ENCODE results near the gene MZF1.
A peak's percentile ranks its signal among the peaks of the same experiment; 100 is the strongest.
"Not testable (repeated sequence)": the region's sequence is repeated elsewhere in the genome, so short reads cannot be mapped to it uniquely, and the experiment has no call there.

Gene MZF1

DNA sequence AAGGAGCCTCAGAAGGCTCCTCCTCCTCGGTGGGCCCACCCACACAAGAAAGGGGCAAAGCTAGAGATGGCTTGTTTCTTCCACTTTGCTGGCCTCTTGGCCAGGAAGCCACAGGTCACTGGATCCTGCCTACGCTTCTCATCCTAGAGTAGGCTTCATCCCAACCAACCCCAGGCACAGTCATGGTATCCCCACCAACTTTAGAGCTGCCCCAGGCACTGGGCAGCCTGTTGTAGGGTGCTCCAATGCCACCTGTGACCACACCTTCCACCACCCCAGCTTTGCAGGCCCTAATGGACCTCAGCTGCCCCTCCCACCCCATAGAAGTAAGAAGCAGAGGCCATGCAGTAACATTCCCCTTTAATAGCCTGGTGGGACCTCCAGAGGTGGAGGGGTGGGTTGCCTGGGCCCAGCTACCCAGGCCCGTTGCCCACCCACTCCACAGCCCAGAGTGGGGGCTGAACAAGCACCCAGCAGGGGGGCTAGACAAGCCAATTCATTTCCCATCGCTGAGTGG lies 17.7 kb downstream of the MZF1 start:
- DNase-seq, result no peak

DNA sequence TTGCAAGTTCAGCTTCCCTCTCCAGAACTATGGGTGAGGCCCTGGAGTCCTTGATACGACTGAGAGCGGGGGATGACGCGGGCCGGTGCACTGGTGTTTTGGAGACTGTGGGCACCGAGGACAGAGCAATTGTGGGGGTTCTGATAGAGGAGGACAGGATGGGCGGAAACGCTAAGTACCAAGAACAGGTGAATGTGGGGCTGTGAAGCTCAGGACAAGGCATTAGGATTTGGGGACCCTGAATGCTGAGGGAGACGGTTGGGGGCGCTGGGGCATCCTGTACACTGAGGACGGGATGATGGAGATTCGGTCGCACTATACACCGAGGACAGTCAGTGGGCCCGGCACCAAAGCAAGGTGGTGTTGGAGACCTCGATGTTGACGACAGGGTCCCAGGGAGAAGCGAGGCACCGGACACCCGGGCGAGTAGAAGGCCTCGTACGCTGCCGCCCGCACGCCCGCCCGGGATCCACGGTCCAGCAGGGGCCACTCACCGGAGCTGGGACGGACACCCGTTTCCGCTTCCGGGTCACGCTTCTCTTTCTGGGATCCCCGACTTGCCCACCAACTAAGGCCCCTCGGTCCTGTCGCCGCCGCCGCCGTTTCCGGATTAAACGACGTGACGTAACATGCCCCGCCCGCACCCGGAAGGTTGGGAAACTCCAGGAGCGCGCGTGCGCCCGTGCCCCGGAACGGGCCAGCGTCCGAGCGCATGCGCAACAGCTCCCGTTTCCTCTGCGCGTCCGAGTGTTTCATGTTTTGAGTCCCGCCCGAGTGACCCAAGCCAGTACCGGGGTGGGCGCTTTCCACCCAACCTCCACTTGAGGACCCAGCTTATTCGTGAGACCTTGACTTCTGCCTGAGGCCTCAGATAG lies 18.4 kb downstream of the MZF1 start, which contains the start of gene CHMP2A:
CHMP2A (minus strand) TSS at position 612 of the 875 bp plus-strand sequence. CDS start 893 bp downstream, outside the sequence.
- peak; percentile 98 for DNase-seq

DNA sequence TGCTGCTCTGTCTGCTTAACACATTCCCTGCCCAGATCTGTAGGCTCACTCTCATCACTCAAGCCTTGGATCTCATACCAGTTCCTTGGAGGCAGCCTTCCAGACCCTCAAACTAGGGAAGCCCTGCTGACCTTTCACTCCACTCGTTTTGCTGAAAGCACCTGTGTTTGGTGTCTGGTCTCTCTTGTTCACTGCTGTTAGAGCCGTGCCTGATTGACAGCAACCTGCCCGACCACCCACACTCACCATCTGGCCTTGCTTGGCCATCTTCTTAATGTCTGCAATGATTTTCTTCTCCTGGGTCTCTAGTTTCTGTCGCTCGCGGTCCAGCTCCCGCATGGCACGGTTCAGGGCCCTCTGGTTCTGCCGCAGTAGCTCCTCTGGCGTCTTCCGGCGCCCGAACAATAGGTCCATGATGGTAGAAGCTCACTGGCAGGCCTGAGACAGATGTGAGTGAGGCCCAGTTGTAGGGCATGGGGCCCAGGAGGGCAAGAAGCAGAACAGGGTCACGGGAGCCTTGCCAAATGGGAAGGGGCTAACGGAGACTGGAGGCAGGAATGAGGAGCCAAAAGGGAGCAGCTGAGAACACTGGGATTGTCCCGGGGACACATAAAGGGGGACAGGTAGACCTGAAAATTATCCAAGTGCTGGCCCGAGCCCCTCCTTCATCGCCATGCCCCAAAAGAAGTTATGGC lies 19.2 kb downstream of the MZF1 start:
- DNase-seq, result peak; percentile 39

DNA sequence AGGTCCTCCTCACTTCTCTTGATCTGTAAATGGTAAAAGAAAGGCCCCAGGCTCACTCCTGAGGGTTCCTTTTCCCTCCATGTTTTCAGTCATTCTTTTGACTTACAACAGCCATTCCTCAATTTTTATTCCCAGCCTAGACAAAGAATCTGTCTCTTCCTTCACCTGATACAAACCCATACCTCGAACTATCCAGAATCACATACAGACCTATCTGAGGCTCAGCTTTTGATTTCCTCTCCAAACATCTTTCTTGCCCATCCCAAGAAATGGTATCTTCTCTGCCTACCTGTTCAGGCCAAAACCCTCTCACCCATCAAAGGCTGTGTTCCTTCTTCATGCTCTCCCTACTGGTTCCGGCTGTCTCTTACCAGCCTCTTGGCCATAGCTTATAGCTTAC lies 20.5 kb downstream of the MZF1 start:
- DNase-seq, result no peak

DNA sequence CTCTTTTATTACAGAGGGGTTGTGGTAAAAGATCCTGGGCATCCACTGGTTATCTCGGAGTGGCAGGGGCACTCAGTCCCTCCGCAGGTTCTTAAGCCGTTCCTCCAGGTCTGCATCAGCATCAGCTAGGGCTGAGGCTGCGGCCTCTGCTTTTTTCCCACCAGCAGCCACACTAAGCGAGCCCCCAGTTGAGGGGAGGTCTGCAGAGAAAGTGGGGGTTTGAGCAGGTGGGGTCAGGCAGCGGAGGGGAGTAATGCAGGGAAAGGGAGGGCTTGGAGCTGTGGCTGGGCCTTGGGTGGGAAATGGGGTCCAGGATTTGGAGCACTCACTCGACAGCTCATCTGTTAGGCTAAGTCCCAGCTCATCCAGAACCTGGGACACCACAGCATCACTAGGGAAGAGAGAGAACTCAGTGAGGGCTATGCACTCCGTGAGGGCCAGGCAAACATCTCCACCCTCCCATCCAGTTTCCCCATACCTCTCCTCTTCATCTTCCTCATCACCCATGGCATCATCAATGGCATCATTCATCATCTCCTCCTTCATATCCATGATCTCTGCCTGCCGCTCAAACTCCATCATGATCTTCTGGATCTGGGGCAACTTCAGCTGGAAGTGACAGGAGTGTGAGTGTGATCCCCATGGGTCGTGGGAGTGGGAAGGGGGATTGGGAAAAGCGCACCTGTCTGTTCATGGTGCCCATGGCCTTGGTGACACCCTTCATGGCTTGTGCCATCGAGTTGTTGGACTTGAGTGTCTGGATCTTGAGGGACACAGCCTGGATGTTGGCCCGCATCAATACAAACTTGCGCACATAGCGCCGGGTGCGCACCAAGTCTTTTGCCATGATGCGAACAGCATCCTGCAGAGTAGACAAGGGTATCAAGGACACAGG lies 21.3 kb downstream of the MZF1 start:
- no peak for DNase-seq

DNA sequence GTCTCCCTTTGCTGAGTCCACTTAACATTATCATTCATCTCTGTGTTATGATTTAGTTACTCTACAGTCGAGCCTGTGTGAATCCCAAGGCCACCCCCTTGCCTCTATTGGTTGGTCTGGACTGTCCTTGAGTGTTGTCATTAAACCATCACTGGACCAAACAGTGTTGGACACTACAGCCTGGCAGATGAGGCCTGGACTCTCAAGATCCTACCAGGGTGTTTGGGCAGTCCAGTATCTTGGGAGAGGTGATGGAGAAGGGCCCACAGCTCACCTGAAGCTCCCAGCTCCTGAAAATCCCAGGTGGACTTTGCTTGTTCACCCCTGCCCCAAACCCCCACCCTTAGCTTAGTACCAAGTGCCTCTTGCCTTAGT lies 22.0 kb downstream of the MZF1 start:
- no peak for DNase-seq

DNA sequence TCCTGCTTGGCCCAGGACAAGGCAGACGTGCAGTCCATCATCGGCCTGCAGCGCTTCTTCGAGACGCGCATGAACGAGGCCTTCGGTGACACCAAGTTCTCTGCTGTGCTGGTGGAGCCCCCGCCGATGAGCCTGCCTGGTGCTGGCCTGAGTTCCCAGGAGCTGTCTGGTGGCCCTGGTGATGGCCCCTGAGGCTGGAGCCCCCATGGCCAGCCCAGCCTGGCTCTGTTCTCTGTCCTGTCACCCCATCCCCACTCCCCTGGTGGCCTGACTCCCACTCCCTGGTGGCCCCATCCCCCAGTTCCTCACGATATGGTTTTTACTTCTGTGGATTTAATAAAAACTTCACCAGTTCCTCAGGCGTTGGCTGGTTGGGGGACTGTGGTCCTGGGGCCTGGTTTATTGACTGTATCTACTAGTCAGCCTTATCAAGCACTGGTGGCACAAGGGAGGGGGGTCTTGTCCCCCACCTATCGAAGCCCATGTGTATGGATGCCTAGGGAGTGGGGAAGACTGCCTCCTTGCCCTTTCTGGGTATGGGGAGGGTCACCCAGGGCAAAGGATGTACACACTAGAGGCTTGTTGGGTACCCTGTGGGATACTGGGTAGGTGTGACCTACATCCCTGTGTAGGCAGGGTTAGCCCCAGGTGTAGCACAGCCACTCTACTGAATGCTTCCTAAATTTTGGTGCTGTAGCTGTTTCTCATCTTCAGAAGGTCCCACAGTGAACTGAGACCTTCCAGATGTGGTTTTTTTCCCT lies 22.6 kb downstream of the MZF1 start:
- DNase-seq, result no peak

DNA sequence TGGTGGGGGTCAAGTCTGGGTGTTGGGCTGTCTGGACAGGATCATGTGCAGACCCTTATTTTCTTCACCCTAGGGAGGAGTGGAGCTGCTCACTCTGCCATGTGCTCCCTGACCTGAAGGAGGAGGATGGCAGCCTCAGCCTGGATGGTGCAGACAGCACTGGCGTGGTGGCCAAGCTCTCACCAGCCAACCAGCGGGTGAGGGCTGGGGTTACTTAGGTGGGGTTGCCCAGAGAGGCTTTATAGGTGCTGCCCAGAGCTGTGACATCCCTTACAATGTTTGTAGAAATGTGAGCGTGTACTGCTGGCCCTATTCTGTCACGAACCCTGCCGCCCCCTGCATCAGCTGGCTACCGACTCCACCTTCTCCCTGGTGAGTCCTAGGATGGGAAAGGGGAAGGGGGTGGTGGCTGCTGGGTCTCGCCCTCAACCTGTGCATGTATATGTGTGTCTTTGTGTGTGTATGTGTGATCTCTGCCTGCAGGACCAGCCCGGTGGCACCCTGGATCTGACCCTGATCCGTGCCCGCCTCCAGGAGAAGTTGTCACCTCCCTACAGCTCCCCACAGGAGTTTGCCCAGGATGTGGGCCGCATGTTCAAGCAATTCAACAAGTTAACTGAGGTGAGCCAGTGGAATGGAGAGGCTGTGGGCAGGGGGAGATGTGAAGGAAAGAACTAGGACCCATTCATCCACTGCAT lies 23.3 kb downstream of the MZF1 start:
- no peak for DNase-seq

DNA sequence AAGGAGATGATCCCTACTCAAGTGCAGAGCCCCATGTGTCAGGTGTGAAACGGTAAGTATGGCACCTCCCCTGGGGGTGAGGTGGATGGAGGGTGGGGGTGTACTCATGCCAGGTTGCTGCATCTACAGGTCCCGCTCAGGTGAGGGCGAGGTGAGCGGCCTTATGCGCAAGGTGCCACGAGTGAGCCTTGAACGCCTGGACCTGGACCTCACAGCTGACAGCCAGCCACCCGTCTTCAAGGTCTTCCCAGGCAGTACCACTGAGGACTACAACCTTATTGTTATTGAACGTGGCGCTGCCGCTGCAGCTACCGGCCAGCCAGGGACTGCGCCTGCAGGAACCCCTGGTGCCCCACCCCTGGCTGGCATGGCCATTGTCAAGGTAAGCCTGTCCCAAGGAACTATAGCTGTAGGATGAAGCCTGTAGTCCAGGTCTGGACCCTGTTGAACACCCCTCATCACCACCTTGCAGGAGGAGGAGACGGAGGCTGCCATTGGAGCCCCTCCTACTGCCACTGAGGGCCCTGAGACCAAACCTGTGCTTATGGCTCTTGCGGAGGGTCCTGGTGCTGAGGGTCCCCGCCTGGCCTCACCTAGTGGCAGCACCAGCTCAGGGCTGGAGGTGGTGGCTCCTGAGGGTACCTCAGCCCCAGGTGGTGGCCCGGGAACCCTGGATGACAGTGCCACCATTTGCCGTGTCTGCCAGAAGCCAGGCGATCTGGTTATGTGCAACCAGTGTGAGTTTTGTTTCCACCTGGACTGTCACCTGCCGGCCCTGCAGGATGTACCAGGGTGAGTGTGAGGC lies 24.1 kb downstream of the MZF1 start:
- DNase-seq, result no peak

DNA sequence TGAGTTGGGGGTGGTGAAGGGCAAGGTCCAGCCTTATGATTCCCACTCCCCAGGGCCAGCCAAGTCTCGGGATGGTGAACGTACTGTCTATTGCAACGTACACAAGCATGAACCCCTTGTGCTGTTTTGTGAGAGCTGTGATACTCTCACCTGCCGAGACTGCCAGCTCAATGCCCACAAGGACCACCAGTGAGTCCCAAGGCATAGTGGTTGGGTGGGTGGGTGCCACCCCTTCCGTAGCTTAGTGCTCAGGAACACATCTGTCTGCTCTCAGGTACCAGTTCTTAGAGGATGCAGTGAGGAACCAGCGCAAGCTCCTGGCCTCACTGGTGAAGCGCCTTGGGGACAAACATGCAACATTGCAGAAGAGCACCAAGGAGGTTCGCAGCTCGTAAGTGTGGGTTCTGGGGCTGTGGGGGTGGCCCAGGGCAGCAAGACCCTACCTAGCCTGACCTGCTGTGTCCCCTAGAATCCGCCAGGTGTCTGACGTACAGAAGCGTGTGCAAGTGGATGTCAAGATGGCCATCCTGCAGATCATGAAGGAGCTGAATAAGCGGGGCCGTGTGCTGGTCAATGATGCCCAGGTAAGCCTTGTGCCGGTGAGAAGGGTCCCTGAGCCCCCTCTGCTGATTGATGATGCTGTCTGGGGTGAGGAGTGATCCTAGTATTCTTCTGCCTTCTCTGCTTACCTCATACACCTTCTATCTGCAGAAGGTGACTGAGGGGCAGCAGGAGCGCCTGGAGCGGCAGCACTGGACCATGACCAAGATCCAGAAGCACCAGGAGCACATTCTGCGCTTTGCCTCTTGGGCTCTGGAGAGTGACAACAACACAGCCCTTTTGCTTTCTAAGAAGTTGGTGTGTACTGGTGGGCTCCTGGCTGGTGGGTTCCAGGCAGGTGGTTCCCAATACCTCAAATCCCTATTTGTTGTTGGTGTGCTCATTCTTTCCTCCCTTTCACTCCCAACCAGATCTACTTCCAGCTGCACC lies 25.5 kb downstream of the MZF1 start:
- no peak for DNase-seq

DNA sequence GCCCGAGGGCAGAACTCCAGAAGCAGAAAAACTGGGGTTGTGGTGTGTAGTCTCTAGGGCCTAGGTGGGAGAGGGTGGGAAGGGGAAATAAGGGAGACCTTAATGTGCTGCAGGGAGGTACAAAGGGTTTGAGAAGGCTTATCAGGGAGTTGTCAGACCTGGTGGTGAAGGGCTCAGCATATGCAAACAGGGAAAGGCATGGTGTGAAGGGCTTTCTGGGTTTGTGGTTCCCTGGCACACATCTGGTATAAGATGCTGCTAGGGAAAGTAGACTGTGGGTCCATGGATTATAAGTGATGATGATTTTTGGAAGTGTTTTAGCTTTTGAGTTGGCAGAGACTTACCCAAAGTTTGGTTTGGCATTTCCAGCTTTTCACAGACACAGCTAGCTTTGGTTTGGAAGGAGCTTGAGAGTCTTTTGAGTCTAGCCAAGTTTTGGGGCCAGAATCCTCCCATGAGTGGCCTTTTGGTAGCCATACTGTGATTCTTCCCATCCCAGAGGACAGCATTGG lies 27.1 kb downstream of the MZF1 start:
- no peak for DNase-seq

DNA sequence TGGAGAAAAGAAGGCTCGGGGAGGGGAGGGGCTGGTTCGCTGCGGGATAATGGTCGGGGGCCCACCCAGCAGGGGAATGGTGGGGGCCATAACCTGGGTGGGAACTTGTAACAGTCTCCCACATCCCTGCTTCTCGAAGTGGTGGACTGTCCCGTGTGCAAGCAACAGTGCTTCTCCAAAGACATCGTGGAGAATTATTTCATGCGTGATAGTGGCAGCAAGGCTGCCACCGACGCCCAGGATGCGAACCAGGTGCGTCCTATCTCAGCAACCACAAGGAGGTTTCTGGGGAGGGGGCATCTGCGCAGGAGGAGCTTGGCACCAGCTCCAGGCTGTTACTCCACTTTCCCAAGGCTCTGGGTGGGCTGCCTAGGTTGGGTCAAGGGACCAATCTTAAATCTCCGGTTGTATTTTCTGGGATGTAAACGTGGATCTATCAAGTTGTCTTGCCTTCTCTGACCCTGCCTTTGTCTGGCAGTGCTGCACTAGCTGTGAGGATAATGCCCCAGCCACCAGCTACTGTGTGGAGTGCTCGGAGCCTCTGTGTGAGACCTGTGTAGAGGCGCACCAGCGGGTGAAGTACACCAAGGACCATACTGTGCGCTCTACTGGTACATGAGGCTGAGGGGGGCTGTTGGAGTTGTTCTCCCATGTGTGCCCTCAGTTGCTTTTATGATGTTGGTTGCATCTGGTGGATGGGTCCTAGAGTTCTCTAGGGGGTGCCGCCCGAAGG lies 27.7 kb downstream of the MZF1 start:
- no peak for DNase-seq

DNA sequence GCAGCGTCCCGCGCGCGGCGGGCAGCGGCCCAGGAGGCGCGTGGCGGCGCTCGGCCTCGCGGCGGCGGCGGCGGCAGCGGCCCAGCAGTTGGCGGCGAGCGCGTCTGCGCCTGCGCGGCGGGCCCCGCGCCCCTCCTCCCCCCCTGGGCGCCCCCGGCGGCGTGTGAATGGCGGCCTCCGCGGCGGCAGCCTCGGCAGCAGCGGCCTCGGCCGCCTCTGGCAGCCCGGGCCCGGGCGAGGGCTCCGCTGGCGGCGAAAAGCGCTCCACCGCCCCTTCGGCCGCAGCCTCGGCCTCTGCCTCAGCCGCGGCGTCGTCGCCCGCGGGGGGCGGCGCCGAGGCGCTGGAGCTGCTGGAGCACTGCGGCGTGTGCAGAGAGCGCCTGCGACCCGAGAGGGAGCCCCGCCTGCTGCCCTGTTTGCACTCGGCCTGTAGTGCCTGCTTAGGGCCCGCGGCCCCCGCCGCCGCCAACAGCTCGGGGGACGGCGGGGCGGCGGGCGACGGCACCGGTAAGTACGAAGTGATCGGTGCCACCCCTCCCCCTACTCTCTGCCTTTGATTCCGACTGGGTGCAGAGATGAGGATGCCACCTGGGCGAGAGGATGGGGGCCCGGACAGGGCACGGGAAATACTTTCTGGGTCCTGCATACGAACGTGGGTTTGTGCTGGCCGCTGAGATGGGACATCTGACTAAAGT lies 28.4 kb downstream of the MZF1 start:
- DNase-seq, result peak; percentile 66

DNA sequence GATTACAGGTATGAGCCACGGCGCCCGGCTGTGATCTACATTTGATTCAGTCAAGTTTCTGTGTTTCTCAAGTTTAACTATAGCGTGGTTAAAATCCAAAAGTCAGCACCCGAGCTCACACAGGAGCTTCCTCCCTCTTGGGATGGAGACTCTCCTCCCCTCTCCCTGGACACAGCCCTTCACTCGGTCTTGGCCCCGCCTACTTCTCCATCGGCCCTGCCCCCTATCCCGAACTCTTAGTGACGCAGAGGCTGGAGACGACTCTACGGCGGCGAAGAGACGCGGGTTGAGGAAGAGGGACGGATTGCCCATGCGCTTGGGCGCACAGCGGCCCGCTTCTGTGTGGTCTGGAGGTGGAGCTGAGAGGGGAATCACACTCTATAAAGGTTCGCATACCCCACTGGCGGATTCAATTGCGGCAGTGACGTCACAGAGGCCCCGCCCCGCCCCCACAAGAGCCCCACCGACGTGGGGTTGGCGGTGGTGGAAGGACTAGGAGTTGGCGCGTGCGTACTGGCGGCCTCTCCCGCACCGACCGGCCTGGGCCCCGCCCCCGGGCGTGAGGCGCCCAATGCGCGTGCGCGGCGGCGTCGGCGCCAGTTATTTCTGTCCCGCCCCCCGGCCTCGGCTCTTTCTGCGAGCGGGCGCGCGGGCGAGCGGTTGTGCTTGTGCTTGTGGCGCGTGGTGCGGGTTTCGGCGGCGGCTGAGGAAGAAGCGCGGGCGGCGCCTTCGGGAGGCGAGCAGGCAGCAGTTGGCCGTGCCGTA lies 29.1 kb downstream of the MZF1 start, which contains the start of gene TRIM28:
TRIM28 (plus strand) TSS at position 239 of the 765 bp plus-strand sequence. CDS start 694 bp downstream, outside the sequence.
- DNase-seq, result peak; percentile 100

DNA sequence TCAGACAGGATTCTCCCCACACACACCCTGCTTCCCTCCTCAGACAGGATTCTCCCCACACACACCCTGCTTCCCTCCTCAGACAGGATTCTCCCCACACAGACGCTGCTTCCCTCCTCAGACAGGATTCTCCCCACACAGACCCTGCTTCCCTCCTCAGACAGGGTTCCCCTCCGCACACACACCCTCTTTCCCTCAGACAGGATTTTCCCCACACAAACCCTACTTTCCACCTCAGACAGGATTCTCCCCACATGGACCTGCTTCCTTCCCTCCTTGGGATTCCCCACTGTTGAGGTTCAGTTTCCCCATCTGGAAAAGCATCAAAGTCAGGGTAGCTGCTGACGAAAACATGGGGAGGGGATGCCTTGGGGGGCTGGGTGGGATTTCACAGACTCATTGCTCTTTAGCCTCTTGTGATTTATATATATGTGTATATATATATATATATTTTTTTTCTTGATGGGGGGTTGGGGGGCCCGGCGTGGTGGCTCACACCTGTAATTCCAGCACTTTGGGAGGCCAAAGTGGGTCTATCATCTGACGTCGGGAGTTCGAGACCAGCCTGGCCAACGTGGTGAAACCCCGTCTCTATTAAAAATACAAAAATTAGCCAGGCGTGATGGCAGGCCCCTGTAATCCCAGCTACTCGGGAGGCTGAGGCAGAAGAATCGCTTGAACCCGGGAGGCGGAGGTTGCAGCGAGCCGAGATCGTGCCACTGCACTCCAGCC lies 30.3 kb downstream of the MZF1 start:
- DNase-seq, result not testable (repeated sequence)

DNA sequence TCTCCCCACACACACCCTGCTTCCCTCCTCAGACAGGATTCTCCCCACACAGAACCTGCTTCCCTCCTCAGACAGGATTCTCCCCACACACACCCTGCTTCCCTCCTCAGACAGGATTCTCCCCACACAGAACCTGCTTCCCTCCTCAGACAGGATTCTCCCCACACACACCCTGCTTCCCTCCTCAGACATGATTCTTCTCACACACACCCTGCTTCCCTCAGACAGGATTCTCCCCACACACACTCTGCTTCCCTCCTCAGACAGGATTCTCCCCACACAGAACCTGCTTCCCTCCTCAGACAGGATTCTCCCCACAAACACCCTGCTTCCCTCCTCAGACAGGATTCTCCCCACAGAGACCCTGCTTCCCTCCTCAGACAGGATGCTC lies 34.0 kb downstream of the MZF1 start:
- not testable (repeated sequence) for DNase-seq
